Epithelial cell of esophagus (primary cell): ENCODE results near the gene TPRG1.
A peak's percentile ranks its signal among the peaks of the same experiment; 100 is the strongest.

Experiments
- DNase-seq: peaks from one replicate; pipeline ENCODE4 v3.0.0; 2010; ENCODE audit warnings: low read depth
- H3K4me3 ChIP-seq: 2 replicates; pipeline ENCODE4 v1.5.1; 2011; ENCODE audit warnings: mild to moderate bottlenecking, low read length, control low read depth
- CTCF ChIP-seq: IDR thresholded peaks from 2 replicates; pipeline ENCODE4 v1.5.1; 2011; ENCODE audit warnings: low read depth, mild to moderate bottlenecking, low read length, control low read depth, inconsistent platforms; ENCODE audit not compliant: insufficient read depth; ENCODE audit errors: missing control alignments

The TPRG1 gene

GRCh38 chr3:189294649-189295048 is 122.9 kb downstream of the TPRG1 start:
- TF ChIP-seq CTCF = no peak

GRCh38 chr3:189295089-189295488 is 123.3 kb downstream of the TPRG1 start:
- TF ChIP-seq CTCF = no peak
- DNase-seq = no peak
- H3K4me3 ChIP-seq = no peak overlapping the region

More at GRCh38 chr3:189294649-189295048, 122.9 kb downstream of the TPRG1 start:
- DNase-seq = no peak
- no peak overlapping the region for H3K4me3 ChIP-seq

- TF ChIP-seq CTCF = no peak
- H3K4me3 ChIP-seq = no peak overlapping the region
- DNase-seq = peak; percentile 50
Observed at GRCh38 chr3:189297932-189298331, 126.2 kb downstream of the TPRG1 start.

GRCh38 chr3:189298469-189299375 is 127.0 kb downstream of the TPRG1 start:
- H3K4me3 ChIP-seq = no peak overlapping the region
- DNase-seq = peak; percentile 87
- no peak for TF ChIP-seq CTCF

GRCh38 chr3:189300345-189300744 is 128.6 kb downstream of the TPRG1 start:
- no peak for DNase-seq
- no peak for TF ChIP-seq CTCF
- H3K4me3 ChIP-seq = no peak overlapping the region

- H3K4me3 ChIP-seq = no peak overlapping the region
- no peak for TF ChIP-seq CTCF
- no peak for DNase-seq
Observed at GRCh38 chr3:189301479-189301878, 129.7 kb downstream of the TPRG1 start.

GRCh38 chr3:189303584-189303983 is 131.8 kb downstream of the TPRG1 start:
- TF ChIP-seq CTCF = no peak
- DNase-seq = no peak
- no peak overlapping the region for H3K4me3 ChIP-seq
